ENCODE measurements around the gene CDHR1.
A peak's percentile ranks its signal among the peaks of the same experiment; 100 is the strongest.

Gene CDHR1

GRCh38 chr10:84226616-84227015, 32.3 kb downstream of the CDHR1 start:
- no peak for DNase-seq (ENCODE audit: low read depth, low spot score)

DNA sequence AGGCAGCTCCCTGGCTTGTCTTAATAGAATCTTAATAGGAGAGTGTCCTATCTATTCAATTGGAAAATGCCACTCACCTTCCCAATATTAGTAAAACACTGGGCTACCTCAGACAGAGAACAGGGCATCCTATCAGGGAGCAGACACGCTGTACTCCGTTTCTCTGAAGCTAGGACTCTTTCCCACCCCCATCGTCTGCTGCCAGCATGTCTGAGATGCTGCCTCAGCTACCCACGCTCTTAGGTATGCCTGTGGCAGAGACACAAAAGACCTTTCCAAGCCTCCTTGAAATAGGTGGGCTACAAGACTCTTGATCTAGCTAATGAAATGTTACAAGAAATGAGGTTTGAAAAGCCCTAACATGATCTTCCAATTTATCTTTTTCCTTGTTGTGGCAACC, 33.5 kb downstream of the CDHR1 start:
- DNase-seq (ENCODE audit: low read depth, low spot score): no peak

GRCh38 chr10:84230359-84230758, 36.0 kb downstream of the CDHR1 start:
- no peak for DNase-seq (ENCODE audit: low read depth, low spot score)

GRCh38 chr10:84232376-84232775, 38.0 kb downstream of the CDHR1 start:
- no peak for DNase-seq (ENCODE audit: low read depth, low spot score)

DNA sequence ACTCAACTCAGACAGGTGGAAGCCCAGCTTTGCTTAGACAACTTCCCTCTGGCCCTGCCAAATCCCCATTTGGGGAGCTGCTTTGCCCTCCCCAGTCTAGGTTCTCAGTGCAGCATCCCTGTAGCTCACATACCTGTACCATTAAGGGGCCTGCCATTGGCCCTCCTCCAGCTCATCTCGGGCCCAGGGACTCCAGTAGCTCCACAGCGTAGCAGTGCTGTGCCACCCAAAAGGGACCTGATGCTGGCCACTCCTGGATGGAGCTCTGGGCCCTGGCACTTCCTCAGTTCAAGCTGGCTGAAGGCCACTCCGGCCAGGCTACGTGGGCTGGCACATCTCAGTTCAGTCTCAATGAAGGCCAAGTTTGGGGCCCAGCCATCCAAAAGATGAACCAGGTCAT, 39.6 kb downstream of the CDHR1 start:
- DNase-seq (ENCODE audit: low read depth, low spot score): no peak

GRCh38 chr10:84234479-84234878, 40.1 kb downstream of the CDHR1 start:
- no peak for DNase-seq (ENCODE audit: low read depth, low spot score)

GRCh38 chr10:84235096-84235495, 40.8 kb downstream of the CDHR1 start:
- no peak for DNase-seq (ENCODE audit: low read depth, low spot score)

DNA sequence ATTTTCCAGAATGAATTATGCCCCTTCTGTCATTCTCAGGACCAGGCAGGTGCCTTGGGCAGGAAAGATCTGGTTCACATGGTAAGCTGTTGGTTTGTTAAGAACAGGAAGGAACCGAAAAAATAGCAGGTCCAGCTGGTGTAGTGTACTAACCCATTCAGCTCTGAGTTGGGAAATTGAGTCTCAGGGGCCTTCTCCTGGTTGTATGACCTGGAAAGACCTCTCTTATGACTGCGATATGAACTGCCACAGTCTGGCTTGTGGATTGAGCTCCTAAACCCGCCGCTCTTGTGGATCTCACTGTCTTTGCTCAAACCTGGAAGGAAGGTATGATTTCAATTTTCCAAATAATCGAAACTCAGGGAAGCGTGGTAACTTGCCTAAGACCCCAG, 42.5 kb downstream of the CDHR1 start:
- no peak for DNase-seq (ENCODE audit: low read depth, low spot score)

DNA sequence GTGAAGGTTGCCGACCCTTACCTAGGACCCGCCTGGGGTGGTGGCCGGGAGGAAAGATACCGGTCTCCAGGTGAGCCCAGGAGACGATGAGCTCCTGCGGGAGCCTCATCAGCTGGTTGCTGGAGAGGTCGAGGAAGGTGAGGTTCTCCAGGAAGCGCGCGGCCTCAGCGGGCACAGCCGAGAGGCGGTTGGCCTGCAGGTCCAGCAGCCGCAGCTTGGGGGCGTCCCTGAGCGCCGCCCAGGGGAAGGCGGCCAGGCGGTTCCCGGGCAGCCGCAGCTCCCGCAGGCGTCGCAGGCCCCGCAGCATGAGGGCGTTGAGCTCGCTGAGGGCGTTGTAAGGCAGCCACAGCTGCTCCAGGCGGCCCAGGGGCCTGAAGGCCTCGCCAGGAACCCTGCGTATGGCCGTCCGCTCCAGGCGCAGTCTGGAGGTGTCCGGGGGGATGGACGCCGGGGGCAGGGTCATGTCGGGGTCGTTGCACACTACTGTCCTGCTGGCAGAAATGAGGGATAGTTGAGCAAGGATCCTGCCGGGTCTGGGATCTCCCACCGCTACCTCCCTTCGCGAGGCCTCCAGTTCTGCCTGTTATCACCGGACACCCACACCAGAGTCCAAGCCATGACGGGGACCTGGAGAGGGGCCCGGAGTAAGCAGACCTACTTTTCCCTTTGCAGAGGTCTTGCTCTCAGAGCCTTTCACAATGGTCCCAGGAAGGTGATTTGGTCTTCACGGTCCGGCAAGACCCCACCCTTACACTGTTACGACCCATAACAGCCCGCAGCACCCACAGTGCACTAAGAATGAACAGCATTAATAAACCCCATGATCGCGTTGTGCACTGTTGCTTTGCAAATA, 43.1 kb downstream of the CDHR1 start:
- DNase-seq (ENCODE audit: low read depth, low spot score): peak; percentile 78

DNA sequence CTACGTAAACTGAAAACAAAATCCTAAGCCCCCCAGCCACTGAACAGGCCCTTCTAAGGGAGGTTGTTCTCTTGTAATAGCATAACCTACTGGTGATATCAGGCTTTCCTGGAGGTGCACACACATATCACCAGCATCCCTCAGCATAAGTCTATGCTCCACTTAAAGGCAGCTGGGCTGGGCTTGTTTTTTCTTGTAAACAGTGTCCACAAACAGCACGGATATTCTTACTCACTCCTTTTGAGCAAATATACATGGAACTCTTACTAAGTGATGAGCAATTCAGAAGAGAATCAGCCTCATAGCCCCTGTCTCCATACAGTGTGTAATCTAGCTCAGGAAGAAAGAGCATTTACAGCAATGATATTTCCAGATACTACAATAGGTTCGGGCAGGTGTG, 44.6 kb downstream of the CDHR1 start:
- no peak for DNase-seq (ENCODE audit: low read depth, low spot score)

DNA sequence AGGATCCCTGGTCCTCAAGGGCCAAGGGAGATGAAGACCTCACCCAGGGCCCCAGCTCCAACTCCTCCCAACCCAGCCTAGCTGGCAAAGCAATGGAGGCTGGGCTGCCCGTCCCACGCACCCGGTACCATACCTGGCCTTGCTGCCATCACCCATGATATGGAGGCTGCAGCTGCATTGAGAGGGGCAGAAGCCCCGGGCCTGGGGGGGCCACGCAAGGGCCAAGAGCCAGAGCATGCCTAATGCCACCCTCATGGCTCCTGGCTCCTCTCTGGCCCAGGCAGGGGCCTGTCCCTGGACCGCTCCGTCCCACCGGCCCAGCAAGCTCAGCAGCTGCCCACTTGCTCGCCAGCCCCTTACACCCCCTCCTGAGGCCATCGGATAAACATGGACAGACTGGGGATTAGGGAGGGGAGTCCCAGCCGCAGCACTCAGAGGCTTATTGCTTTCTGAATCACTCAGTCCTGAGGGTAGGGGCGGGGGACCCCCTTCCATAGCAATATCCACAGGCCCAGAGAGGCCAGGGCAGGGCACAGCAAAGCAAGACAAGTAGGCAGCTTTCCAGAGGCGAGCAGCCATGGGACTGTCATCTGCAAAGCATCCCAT, 47.0 kb downstream of the CDHR1 start, which contains the start of gene LRIT1:
LRIT1 (minus strand) TSS at position 362 of the 606 bp plus-strand sequence; CDS start at position 255, 107 bp downstream.
- no peak for DNase-seq (ENCODE audit: low read depth, low spot score)

DNA sequence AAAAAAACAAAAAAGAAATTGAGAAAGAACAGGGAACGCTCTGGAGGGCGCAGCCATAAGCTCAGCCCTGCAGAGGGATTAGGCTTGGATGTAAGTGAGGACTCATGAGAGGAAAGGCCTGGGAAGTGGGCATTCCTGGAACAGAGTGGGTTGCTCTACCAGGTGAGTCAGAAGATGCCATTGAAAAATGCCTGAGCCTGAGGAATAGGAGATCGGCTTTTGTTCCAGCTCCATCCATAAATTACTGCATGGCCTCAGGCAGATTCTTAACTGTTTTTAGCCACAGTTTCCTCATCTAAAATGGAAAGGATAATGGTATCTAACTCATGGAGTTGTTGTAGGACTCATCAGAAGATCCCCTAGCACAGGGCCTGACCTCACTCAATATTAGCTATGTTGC, 49.4 kb downstream of the CDHR1 start:
- peak; percentile 18 for DNase-seq (ENCODE audit: low read depth, low spot score)

DNA sequence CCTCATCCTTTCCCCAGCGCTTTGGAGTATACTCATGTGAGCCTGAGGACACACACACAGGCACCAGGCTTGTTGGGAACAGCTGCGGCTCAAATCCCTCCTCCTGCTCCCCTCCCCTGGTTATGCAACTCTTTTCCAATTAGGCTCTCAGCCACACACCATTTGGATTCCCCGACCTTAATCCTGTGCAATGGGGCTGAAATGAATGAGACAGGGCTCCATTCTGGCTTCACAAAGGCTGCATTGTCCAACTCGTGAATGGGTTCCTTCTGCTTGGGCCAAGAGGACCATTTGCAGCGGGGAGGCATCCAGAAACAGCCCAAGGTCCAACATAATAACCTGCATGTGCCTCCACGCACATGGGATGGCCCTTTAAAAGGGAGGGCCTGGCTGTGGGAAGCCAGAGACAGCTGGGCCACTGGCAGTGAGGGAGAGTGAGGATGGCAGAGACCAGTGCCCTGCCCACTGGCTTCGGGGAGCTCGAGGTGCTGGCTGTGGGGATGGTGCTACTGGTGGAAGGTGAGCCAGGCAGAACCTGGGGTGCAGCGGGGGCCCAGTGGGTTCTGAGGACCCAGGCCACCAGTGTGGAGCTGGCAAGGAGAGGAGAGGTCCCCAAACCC, 50.4 kb downstream of the CDHR1 start, which contains the start of gene RGR:
RGR (plus strand) TSS at position 403 of the 620 bp plus-strand sequence; CDS start at position 441, 38 bp downstream.
- DNase-seq (ENCODE audit: low read depth, low spot score): no peak

GRCh38 chr10:84247496-84247895, 53.2 kb downstream of the CDHR1 start:
- no peak for DNase-seq (ENCODE audit: low read depth, low spot score)

DNA sequence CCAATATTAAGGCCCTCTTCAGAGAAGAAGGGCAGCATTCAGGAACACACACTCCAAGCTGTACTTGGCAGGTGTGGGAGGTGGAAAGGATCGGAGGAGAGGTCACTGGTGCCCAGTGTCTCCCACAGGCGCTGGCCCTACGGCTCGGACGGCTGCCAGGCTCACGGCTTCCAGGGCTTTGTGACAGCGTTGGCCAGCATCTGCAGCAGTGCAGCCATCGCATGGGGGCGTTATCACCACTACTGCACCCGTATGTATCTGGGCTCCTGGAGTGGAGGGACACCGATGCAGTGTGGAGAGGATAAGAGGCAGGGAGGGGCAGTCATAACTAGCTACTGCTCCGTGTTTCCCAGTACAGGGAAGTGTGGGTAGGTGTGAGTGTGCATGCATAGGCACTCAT, 54.5 kb downstream of the CDHR1 start:
- DNase-seq (ENCODE audit: low read depth, low spot score): no peak

DNA sequence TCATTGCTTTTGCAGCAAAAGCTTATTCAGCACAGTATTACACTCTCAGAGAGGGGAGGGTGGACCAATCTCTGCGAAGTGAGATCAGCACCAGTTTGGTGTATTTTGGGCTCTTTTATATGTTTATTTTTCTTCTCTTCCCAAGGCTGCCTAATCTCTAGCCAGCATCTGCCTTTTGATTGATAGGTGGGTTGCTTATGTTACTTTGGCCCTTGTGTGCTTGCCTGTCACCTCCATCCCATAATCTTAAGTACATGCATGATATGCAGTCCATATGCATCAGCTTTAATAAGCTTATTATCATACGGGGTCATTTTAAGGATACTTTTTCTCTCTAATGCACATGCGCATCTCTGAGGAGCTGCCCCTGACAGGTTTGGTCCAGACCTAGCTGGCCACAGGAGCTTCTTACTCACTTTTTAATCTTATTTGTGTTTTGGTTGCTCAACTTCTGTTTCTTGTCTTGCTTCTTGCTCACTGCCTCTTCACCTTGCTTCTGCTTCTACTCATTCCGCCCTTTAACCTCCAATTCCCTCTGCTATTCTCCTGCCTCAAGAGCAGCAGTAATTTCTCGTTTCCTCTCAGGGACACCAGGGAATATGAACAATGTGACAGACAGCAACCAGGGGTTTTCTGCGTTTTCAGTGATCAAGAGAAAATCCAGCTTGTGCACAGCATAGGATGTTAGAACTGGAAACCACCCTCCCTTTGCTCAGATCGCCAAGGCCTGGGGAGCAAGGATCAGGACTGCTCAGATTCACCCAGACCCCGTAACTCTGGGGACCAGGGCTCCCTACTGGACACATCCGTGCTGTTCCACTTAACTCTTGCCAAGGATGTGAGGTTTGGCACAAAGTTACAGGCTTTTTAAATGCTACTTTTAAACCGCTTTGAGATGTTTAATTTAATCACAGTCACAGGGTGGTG, 60.5 kb downstream of the CDHR1 start:
- DNase-seq (ENCODE audit: low read depth, low spot score): no peak

GRCh38 chr10:84256510-84257342, 62.4 kb downstream of the CDHR1 start:
- peak; percentile 83 for DNase-seq (ENCODE audit: low read depth, low spot score)

DNA sequence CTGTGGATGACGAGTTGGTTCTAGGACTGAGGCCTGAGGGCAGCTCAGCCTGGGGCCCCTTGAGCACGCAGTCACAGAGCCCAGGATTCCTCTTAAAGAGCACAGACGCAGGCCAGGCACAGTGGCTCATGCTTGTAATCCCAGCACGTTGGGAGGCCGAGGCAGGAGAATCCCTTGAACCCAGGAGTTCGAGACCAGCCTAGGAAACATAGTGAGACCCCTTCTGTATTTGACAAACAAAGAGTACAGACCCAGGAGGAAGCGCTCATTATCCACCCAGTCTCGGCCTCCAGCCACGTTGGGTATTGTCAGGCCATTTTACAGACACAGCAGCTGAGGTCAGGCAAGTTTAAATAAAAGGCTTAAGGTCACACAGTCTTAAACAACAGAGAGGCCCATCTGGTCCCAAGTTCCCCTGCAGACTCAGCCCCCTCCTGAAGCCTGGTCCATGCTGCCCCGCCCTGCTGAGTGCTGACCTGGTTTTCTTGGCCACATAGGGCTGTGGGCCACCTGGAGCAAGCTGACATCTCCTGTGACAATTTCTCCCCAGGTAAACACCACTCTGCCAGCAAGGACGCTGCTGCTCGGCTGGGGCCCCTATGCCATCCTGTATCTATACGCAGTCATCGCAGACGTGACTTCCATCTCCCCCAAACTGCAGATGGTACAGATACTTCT, 63.1 kb downstream of the CDHR1 start:
- DNase-seq (ENCODE audit: low read depth, low spot score): no peak

GRCh38 chr10:84258034-84258695, 63.8 kb downstream of the CDHR1 start:
- no peak for DNase-seq (ENCODE audit: low read depth, low spot score)
